ENCODE measurements around the gene POC1B. TPM values are rescaled to one million over a fixed set of nuclear protein-coding genes. Genes with fewer than 3 reads are reported as not detected.

The POC1B gene
- total RNA-seq, 2 experiments from 2014 or later: 38.2 to 40.9 TPM

DNA sequence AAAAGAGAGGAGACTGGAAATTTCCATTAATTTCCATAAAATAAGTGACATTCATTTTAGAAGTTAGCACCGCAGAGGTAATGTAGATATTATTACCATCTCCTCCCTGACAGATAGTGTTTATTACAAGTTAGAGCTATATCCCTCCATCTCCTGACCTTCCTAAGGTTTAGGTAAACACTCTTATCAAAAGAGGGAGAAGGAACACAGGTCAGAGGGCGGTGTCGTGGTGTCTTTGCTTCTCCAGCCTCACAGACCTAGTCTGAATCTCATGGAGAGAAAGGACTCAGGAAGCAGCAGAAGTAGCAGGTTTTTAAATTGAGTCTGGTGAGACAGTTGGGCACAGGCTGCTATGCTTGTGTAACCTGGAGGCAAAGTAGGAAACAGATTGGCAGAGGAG, 11.5 kb upstream of the POC1B start:
- Mint-ChIP-seq H3K27me3 (no peaks in the 10 kb centered on the region), H3K9me3 (no peaks in the 10 kb centered on the region), H3K27ac (no peak overlapping the region), H3K4me3 (no peak overlapping the region), H3K4me1 (ENCODE audit: low read depth) (no peaks in the 10 kb centered on the region), H3K36me3 (no peaks in the 10 kb centered on the region)
- DNase-seq: no peak
- intact Hi-C loops (cut with micrococcal nuclease): no loop called here
- ChIA-PET POLR2A (no interaction called here), CTCF (interaction anchor here (1.3 kb wide), 1 partner anchor 42 kb away, joined by 3 read pairs; no protein-coding TSS in a partner anchor)

- ChIA-PET POLR2A (no interaction called here), CTCF (interaction anchor here (0.7 to 7.1 kb wide), 9 partner anchors 15 to 511 kb away, joined by 3 to 88 read pairs (median 5); no protein-coding TSS in a partner anchor)
- H3K27me3 Mint-ChIP-seq: no peaks in the 10 kb centered on the region
- no peak overlapping the region for H3K27ac Mint-ChIP-seq
- intact Hi-C loops (cut with micrococcal nuclease): loop anchor here (1.0 to 10.0 kb wide), 5 partner anchors 59 to 1292 kb away; no protein-coding TSS in a partner anchor
- peaks cover 12% of the 10 kb centered on the region for H3K4me1 Mint-ChIP-seq (ENCODE audit: low read depth)
- DNase-seq: no peak
- H3K36me3 Mint-ChIP-seq: no peaks in the 10 kb centered on the region
- H3K9me3 Mint-ChIP-seq: no peaks in the 10 kb centered on the region
- no peak overlapping the region for H3K4me3 Mint-ChIP-seq
Observed at GRCh38 chr12:89529738-89530137, 3.9 kb upstream of the POC1B start.

GRCh38 chr12:89528434-89528833, 2.6 kb upstream of the POC1B start:
- Mint-ChIP-seq H3K4me3 (no peak overlapping the region), H3K27ac (peak overlapping the region; percentile 40), H3K9me3 (no peaks in the 10 kb centered on the region), H3K4me1 (ENCODE audit: low read depth) (peaks cover 20% of the 10 kb centered on the region), H3K27me3 (no peaks in the 10 kb centered on the region), H3K36me3 (peaks cover 12% of the 10 kb centered on the region)
- CTCF ChIA-PET: interaction anchor here (0.7 to 7.9 kb wide), 5 partner anchors 14 to 509 kb away, joined by 3 to 130 read pairs (median 5); no protein-coding TSS in a partner anchor
- POLR2A ChIA-PET: no interaction called here
- intact Hi-C loops (cut with micrococcal nuclease): loop anchor here (5.0 to 10.0 kb wide), 2 partner anchors 364 to 1291 kb away; no protein-coding TSS in a partner anchor
- DNase-seq: no peak

DNA sequence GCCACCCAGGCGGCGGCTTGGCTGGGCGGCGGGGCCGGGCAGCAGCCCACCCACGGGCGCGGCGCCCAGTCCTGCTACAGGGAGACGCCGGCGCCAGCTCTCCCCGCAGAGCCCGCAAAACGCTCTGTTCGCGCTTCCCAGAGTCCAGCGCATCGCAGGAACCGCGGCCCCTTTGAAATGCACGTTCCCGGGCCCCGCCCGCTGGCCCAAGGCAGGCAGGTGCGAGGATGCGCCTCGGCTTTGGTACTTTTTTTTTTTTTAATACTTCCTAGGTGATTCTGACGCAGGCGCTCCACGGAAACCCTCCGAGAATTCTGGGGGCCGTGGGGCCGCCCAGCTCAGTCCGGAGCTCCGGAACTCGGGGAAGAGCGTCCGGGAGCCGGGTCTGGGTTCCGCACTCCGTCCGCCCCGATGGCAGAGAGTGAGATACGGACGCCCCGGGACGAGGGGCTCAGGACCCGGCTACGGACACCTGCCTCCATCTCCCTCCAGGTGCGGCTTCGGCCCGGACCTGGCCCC, 483 bp downstream of the POC1B start:
- intact Hi-C loops (cut with micrococcal nuclease): loop anchor here (5.0 to 10.0 kb wide), 2 partner anchors 361 to 1288 kb away; no protein-coding TSS in a partner anchor
- peaks cover 43% of the 10 kb centered on the region for H3K4me1 Mint-ChIP-seq (ENCODE audit: low read depth)

DNA sequence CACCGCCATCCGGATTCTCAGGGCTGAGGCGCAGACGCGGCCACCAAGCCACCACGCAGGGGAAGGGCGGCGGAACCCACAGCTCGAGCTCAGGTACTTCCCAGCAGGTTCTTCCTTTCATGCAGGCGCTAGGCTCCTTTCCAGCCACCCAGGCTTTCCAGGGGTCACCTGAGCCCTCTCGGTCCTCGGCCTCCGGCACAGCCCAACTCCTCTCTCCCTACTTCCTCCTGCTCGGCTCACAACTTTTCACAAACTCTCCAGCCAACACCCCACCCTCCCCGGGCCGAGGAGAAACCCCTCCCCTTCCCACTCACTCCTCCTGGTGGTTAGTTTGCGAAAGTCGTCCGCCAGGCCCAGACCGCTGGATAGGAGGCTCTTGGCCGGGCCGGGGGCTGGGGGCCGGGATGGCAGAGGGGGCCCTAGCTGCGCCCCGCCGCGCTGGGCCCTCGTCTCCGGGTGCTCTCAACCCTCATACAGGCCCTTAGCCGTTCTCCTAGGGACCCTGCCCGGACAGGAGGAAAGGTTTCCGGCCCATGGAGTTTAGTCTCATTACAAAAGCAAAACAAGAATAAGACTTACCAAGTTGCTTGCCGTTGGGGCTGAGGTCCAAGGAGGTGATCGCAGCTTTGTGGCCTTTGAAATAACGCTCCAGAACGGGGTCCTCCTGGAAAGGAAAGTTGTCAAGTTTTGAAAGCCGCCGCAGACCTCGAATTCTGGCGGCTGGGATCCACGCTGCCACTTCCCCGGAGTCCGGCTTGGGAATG, 1.1 kb downstream of the POC1B start, which contains the start of gene GALNT4:
TSS of gene GALNT4 (minus strand) at position 256 of the 764 bp plus-strand sequence. CDS start at position 9, 247 bp downstream.
- ChIA-PET CTCF (interaction anchor here (0.6 to 7.9 kb wide), 15 partner anchors 12 to 506 kb away, joined by 3 to 130 read pairs (median 4); partner anchors contain the start of gene DUSP6), POLR2A (interaction anchor here (0.7 to 4.4 kb wide), 17 partner anchors 10 to 552 kb away, joined by 3 to 25 read pairs (median 4); partner anchors contain the start of genes ATP2B1 and DUSP6)
- no peaks in the 10 kb centered on the region for H3K9me3 Mint-ChIP-seq
- H3K36me3 Mint-ChIP-seq: peaks cover 31% of the 10 kb centered on the region
- peaks cover 45% of the 10 kb centered on the region for H3K4me1 Mint-ChIP-seq (ENCODE audit: low read depth)
- peak; percentile 86 for DNase-seq
- peak within 1 kb of the TSS; percentile 99 for H3K4me3 Mint-ChIP-seq
- no peaks in the 10 kb centered on the region for H3K27me3 Mint-ChIP-seq
- intact Hi-C loops (cut with micrococcal nuclease): loop anchor here (5.0 to 10.0 kb wide), 2 partner anchors 360 to 1287 kb away; no protein-coding TSS in a partner anchor
- peak within 1 kb of the TSS; percentile 98 for H3K27ac Mint-ChIP-seq

More for the DNA sequence above, 483 bp downstream of the POC1B start:
- ChIA-PET POLR2A (interaction anchor here (0.7 to 4.4 kb wide), 13 partner anchors 31 to 552 kb away, joined by 3 to 25 read pairs (median 4); partner anchors contain the start of gene DUSP6), CTCF (interaction anchor here (0.6 to 7.9 kb wide), 14 partner anchors 12 to 506 kb away, joined by 3 to 130 read pairs (median 4); partner anchors contain the start of gene DUSP6)
- DNase-seq: peak; percentile 66
- H3K4me3 Mint-ChIP-seq: peak overlapping the region; percentile 99
- no peaks in the 10 kb centered on the region for H3K9me3 Mint-ChIP-seq
- peaks cover 31% of the 10 kb centered on the region for H3K36me3 Mint-ChIP-seq
- H3K27ac Mint-ChIP-seq: peak overlapping the region; percentile 98
- no peaks in the 10 kb centered on the region for H3K27me3 Mint-ChIP-seq

- POLR2A ChIA-PET: interaction anchor here (0.7 to 4.4 kb wide), 12 partner anchors 9 to 505 kb away, joined by 3 to 25 read pairs (median 4); partner anchors contain the start of genes ATP2B1 and DUSP6
- CTCF ChIA-PET: interaction anchor here (0.9 to 7.9 kb wide), 11 partner anchors 13 to 505 kb away, joined by 3 to 130 read pairs (median 5); partner anchors contain the start of gene DUSP6
- H3K9me3 Mint-ChIP-seq: no peaks in the 10 kb centered on the region
- H3K4me1 Mint-ChIP-seq (ENCODE audit: low read depth): peaks cover 46% of the 10 kb centered on the region
- peaks cover 31% of the 10 kb centered on the region for H3K36me3 Mint-ChIP-seq
- intact Hi-C loops (cut with micrococcal nuclease): loop anchor here (10.0 kb wide), 1 partner anchor 359 kb away; no protein-coding TSS in a partner anchor
- H3K27me3 Mint-ChIP-seq: no peaks in the 10 kb centered on the region
- peak overlapping the region; percentile 99 for H3K4me3 Mint-ChIP-seq
- DNase-seq: no peak
- peak overlapping the region; percentile 98 for H3K27ac Mint-ChIP-seq
Observed at GRCh38 chr12:89523843-89524540, 1.9 kb downstream of the POC1B start.

GRCh38 chr12:89523393-89523792, 2.5 kb downstream of the POC1B start:
- Mint-ChIP-seq H3K27me3 (no peaks in the 10 kb centered on the region), H3K4me1 (ENCODE audit: low read depth) (peaks cover 48% of the 10 kb centered on the region), H3K36me3 (peaks cover 31% of the 10 kb centered on the region), H3K9me3 (no peaks in the 10 kb centered on the region), H3K4me3 (peak overlapping the region; percentile 99), H3K27ac (no peak overlapping the region)
- ChIA-PET POLR2A (interaction anchor here (4.4 kb wide), 1 partner anchor 29 kb away, joined by 23 read pairs; no protein-coding TSS in a partner anchor), CTCF (interaction anchor here (1.2 to 7.9 kb wide), 3 partner anchors 30 to 504 kb away, joined by 3 to 130 read pairs (median 4); no protein-coding TSS in a partner anchor)
- DNase-seq: no peak
- intact Hi-C loops (cut with micrococcal nuclease): loop anchor here (10.0 kb wide), 1 partner anchor 359 kb away; no protein-coding TSS in a partner anchor

DNA sequence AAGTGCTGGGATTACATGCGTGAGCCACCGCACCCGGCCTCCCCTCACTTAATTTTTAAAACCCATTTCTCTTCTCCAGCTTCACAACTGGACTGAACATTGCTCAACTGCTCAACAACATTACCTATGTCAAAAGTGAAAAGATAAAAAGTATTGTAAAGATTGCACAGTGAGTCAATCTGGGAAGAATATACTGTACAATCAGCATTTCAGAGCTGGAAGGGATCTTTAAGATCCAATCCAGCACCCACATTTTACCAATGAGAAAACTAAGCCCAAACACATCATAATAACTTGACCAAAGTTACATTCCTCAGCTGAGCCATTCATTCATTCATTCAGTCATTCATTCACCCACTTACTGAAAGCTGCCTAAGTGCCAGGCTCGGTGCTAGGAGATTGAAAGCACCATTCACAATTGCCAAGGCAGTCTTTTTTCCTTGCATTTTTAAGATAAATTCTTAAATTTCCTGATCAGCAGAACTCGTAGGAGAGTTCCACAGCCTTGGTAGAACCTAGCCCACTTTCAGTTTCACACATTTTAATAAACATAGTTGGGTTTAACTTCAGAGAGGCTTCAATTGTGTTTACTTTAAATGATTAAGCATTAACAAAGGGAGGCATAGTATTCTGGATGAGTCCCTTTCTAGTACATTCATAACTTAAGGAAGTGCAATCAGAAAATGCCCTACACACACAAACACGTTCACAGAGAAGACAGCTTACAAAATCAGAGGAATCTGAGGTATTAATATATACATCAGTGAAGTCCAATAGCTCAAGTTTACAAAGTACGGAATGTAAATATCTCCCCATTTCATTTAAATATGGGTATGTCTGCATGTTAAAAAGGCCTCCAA, 4.3 kb downstream of the POC1B start:
- ChIA-PET CTCF (interaction anchor here (0.8 to 7.9 kb wide), 5 partner anchors 28 to 504 kb away, joined by 3 to 130 read pairs (median 4); no protein-coding TSS in a partner anchor), POLR2A (interaction anchor here (0.5 kb wide), 1 partner anchor 483 kb away, joined by 4 read pairs; no protein-coding TSS in a partner anchor)
- Mint-ChIP-seq H3K9me3 (no peaks in the 10 kb centered on the region), H3K4me1 (ENCODE audit: low read depth) (peaks cover 48% of the 10 kb centered on the region), H3K4me3 (peak overlapping the region; percentile 42), H3K27me3 (no peaks in the 10 kb centered on the region), H3K36me3 (peaks cover 31% of the 10 kb centered on the region), H3K27ac (no peak overlapping the region)
- intact Hi-C loops (cut with micrococcal nuclease): loop anchor here (10.0 kb wide), 1 partner anchor 357 kb away; no protein-coding TSS in a partner anchor
- no peak for DNase-seq

DNA sequence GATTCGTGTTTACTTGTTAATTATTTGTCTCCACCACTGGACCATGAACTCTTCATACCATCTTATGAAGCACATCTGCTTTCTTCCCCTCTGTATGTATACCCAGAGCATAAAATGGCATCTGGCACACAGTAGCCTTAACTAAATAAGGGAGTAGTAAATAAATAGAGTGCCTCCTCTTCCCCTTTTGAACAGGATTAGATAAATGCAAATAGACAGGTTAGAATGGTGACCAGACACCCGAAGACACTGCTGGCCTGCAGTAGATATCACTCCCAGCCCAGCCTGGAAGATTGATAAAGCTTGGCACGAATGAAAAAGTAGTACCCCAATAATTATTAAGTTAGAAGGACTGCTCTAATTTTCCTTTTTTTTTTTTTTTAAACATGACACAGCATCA, 8.1 kb downstream of the POC1B start:
- Mint-ChIP-seq H3K4me1 (ENCODE audit: low read depth) (peaks cover 30% of the 10 kb centered on the region), H3K27me3 (no peaks in the 10 kb centered on the region), H3K36me3 (peaks cover 11% of the 10 kb centered on the region), H3K27ac (no peak overlapping the region), H3K4me3 (no peak overlapping the region), H3K9me3 (no peaks in the 10 kb centered on the region)
- no peak for DNase-seq
- ChIA-PET POLR2A (no interaction called here), CTCF (interaction anchor here (1.0 kb wide), 1 partner anchor 47 kb away, joined by 5 read pairs; no protein-coding TSS in a partner anchor)
- intact Hi-C loops (cut with micrococcal nuclease): no loop called here

DNA sequence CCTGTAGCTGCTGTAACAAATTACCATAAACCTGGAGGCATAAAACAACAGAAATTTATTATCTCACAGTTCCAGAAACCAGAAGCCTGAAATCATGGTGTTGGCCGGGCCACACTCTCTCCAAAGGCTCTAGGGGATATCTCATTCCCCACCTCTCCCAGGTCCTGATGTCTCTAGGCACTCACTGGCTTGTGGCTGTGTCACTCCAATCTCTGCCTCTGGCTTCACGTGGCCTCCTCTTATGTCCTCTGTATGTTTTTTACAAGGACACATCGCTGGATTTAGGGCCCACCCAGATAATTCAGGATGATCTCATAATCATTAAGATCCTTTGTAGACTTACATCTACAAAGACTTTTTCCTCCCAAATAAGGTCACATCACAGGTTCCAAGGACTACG, 9.2 kb downstream of the POC1B start:
- no peak overlapping the region for H3K4me3 Mint-ChIP-seq
- no peak for DNase-seq
- H3K27me3 Mint-ChIP-seq: no peaks in the 10 kb centered on the region
- intact Hi-C loops (cut with micrococcal nuclease): no loop called here
- no peak overlapping the region for H3K27ac Mint-ChIP-seq
- peaks cover 5% of the 10 kb centered on the region for H3K36me3 Mint-ChIP-seq
- CTCF ChIA-PET: no interaction called here
- no peaks in the 10 kb centered on the region for H3K9me3 Mint-ChIP-seq
- POLR2A ChIA-PET: no interaction called here
- peaks cover 23% of the 10 kb centered on the region for H3K4me1 Mint-ChIP-seq (ENCODE audit: low read depth)

Measured in activated CD4-positive, alpha-beta memory T cell treated with anti-CD3 and anti-CD28 coated beads for 36 hours (primary cell).